ENCODE data around the gene MYO6.

MYO6 gene

GRCh38 chr6:75941509-75941908 lies 192.5 kb downstream of the MYO6 start:
- TF ChIP-seq GLIS3 (CRISPR knock-in tag; IDR thresholded peaks at IDR 0.05) (no peak), ZFP3 (CRISPR knock-in tag; IDR thresholded peaks at IDR 0.05) (no peak), RARB (CRISPR knock-in tag; IDR thresholded peaks at IDR 0.05) (no peak), ZFP30 (CRISPR knock-in tag; IDR thresholded peaks at IDR 0.05) (no peak)

GRCh38 chr6:75943381-75943780 lies 194.3 kb downstream of the MYO6 start:
- TF ChIP-seq ZNF565 (CRISPR knock-in tag; conservative IDR thresholded peaks at IDR 0.05; ENCODE audit: low read depth), result no peak
- TF ChIP-seq ZC3H10 (CRISPR knock-in tag; IDR thresholded peaks at IDR 0.05), result no peak
- TF ChIP-seq TCF4 (CRISPR knock-in tag; IDR thresholded peaks at IDR 0.05; ENCODE audit: borderline replicate concordance), result no peak
- no peak for TF ChIP-seq POU6F1 (CRISPR knock-in tag; IDR thresholded peaks at IDR 0.05; ENCODE audit: borderline replicate concordance, low read depth)
- TF ChIP-seq ARNTL (CRISPR knock-in tag; IDR thresholded peaks at IDR 0.05; ENCODE audit: borderline replicate concordance, low read depth), result no peak
- no peak for ATAC-seq

More at GRCh38 chr6:75941509-75941908, 192.5 kb downstream of the MYO6 start:
- no peak for ATAC-seq

GRCh38 chr6:75946146-75946831 lies 197.2 kb downstream of the MYO6 start:
- TF ChIP-seq PPARA (CRISPR knock-in tag; IDR thresholded peaks at IDR 0.05; ENCODE audit: borderline replicate concordance), result no peak
- TF ChIP-seq CSRNP3 (CRISPR knock-in tag; IDR thresholded peaks at IDR 0.05), result no peak
- no peak for TF ChIP-seq ZFP3 (CRISPR knock-in tag; IDR thresholded peaks at IDR 0.05)
- no peak for TF ChIP-seq ZNF8 (CRISPR knock-in tag; IDR thresholded peaks at IDR 0.05)
- no peak for TF ChIP-seq GLIS3 (CRISPR knock-in tag; IDR thresholded peaks at IDR 0.05)
- TF ChIP-seq OSR1 (CRISPR knock-in tag; IDR thresholded peaks at IDR 0.05), result no peak
- no peak for TF ChIP-seq ISL1 (CRISPR knock-in tag; IDR thresholded peaks at IDR 0.05)
- no peak for TF ChIP-seq ZC3H10 (CRISPR knock-in tag; IDR thresholded peaks at IDR 0.05)
- no peak for TF ChIP-seq SNAI2 (CRISPR knock-in tag; IDR thresholded peaks at IDR 0.05)
- TF ChIP-seq PATZ1 (CRISPR knock-in tag; IDR thresholded peaks at IDR 0.05; ENCODE audit: borderline replicate concordance), result no peak
- TF ChIP-seq TOX (CRISPR knock-in tag; IDR thresholded peaks at IDR 0.05; ENCODE audit: borderline replicate concordance), result no peak
- no peak for ATAC-seq

- ATAC-seq, result no peak
- TF ChIP-seq ZFP3 (CRISPR knock-in tag; IDR thresholded peaks at IDR 0.05), result no peak
- TF ChIP-seq SNAI2 (CRISPR knock-in tag; IDR thresholded peaks at IDR 0.05), result no peak
- no peak for TF ChIP-seq PATZ1 (CRISPR knock-in tag; IDR thresholded peaks at IDR 0.05; ENCODE audit: borderline replicate concordance)
- no peak for TF ChIP-seq ZFP30 (CRISPR knock-in tag; IDR thresholded peaks at IDR 0.05)
- no peak for TF ChIP-seq GLIS3 (CRISPR knock-in tag; IDR thresholded peaks at IDR 0.05)
- TF ChIP-seq BACH2 (CRISPR knock-in tag; IDR thresholded peaks at IDR 0.05; ENCODE audit: borderline replicate concordance), result no peak
- TF ChIP-seq ZNF70 (CRISPR knock-in tag; IDR thresholded peaks at IDR 0.05), result no peak
- no peak for TF ChIP-seq ISL1 (CRISPR knock-in tag; IDR thresholded peaks at IDR 0.05)
- no peak for TF ChIP-seq OSR1 (CRISPR knock-in tag; IDR thresholded peaks at IDR 0.05)
- no peak for TF ChIP-seq PPARA (CRISPR knock-in tag; IDR thresholded peaks at IDR 0.05; ENCODE audit: borderline replicate concordance)
- TF ChIP-seq ZNF8 (CRISPR knock-in tag; IDR thresholded peaks at IDR 0.05), result no peak
- TF ChIP-seq TOX (CRISPR knock-in tag; IDR thresholded peaks at IDR 0.05; ENCODE audit: borderline replicate concordance), result no peak
- TF ChIP-seq CSRNP3 (CRISPR knock-in tag; IDR thresholded peaks at IDR 0.05), result no peak
- no peak for TF ChIP-seq ZC3H10 (CRISPR knock-in tag; IDR thresholded peaks at IDR 0.05)
- TF ChIP-seq RARB (CRISPR knock-in tag; IDR thresholded peaks at IDR 0.05), result no peak
- TF ChIP-seq ARNTL (CRISPR knock-in tag; IDR thresholded peaks at IDR 0.05; ENCODE audit: borderline replicate concordance, low read depth), result no peak
These were observed 198.9 kb downstream of the MYO6 start for GRCh38 chr6:75947935-75948334.
